ENCODE data around the gene AHNAK2. TPM values are rescaled to one million over a fixed set of nuclear protein-coding genes. Genes with fewer than 3 reads are reported as not detected.

Gene AHNAK2
- total and polyA plus RNA-seq, 2 donors (not counting 1 experiment from before 2014, with no cell fraction given) = not detected

DNA sequence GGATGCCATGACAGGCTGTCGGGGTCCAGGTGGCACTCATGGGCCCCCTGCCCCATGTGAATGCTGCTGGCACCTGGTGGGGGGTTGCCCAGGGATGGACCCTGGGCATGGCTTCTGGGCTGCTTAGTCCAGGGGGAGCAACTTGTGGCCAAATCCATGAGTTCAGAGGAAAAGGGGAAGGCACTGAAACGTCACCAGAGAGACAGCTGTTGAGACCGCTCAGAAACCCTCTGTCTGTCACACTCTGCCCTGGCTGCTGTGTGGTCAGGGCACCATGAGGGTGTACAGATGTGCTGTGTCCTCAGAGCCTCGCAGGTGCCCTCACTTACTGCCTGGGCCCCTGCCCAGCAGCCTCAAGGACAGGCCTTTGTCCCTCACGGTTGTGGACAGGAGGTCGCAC lies 16.8 kb upstream of the AHNAK2 start:
- ChIA-PET POLR2A (no interaction called here), CTCF (interaction anchor here (0.9 kb wide), 1 partner anchor 50 kb away, joined by 3 read pairs; no protein-coding TSS in a partner anchor)
- 94% methylated on average over 6 of the region's 6 CpGs for WGBS (ENCODE audit: insufficient coverage)
- Histone ChIP-seq H2AFZ (ENCODE audit: insufficient read depth, low read depth, low read length, poor library complexity, severe bottlenecking) (no peak overlapping the region), H3K27me3 (replicated peaks in 1 of 4; ENCODE audit: control extremely low read depth in 1 of 4, control insufficient read depth in 3 of 4, insufficient read depth in 4 of 4, low read length in 3 of 4) (no peaks in the 10 kb centered on the region), H3K27ac (ENCODE audit: low read length in 2 of 2) (no peak overlapping the region), H3K4me2 (replicated peaks; ENCODE audit: low read depth, low read length, poor library complexity, severe bottlenecking) (no peak overlapping the region), H3K4me1 (ENCODE audit: control insufficient read depth in 2 of 2, insufficient read depth in 2 of 2, low read length in 2 of 2) (no peaks in the 10 kb centered on the region), H3K9ac (ENCODE audit: low read length) (no peak overlapping the region), H4K20me1 (ENCODE audit: control insufficient read depth, insufficient read depth, low read length, poor library complexity, severe bottlenecking) (no peaks in the 10 kb centered on the region), H3K9me3 (ENCODE audit: control extremely low read depth in 1 of 3, control insufficient read depth in 2 of 3, insufficient read depth in 1 of 3, low read length in 2 of 3) (no peaks in the 10 kb centered on the region), H3K36me3 (replicated peaks in 1 of 2; ENCODE audit: control extremely low read depth in 1 of 2, control insufficient read depth in 1 of 2, extremely low read depth in 1 of 2, insufficient read depth in 2 of 2, low read length in 1 of 2) (no peaks in the 10 kb centered on the region), H3K4me3 (ENCODE audit: control extremely low read depth in 1 of 5, extremely low read depth in 1 of 5, insufficient read depth in 1 of 5, low read depth in 2 of 5, low read length in 4 of 5) (no peak overlapping the region), H3K79me2 (ENCODE audit: control insufficient read depth, insufficient read depth, low read length) (peaks cover 9% of the 10 kb centered on the region)
- DNase-seq = no peak
- no peak overlapping the region for H3K27ac Mint-ChIP-seq
- no peak overlapping the region for H3K4me3 Mint-ChIP-seq
- H3K4me1 Mint-ChIP-seq = no peaks in the 10 kb centered on the region
- no peaks in the 10 kb centered on the region for H3K27me3 Mint-ChIP-seq
- intact Hi-C loops (cut with micrococcal nuclease) = no loop called here
- no peaks in the 10 kb centered on the region for H3K9me3 Mint-ChIP-seq (ENCODE audit: insufficient read depth)
- TF ChIP-seq EZH2 (IDR thresholded peaks at IDR 0.05; ENCODE audit: borderline replicate concordance, insufficient read depth, low read depth, low read length, poor library complexity, severe bottlenecking) = no peak
- TF ChIP-seq, protein P1, sequence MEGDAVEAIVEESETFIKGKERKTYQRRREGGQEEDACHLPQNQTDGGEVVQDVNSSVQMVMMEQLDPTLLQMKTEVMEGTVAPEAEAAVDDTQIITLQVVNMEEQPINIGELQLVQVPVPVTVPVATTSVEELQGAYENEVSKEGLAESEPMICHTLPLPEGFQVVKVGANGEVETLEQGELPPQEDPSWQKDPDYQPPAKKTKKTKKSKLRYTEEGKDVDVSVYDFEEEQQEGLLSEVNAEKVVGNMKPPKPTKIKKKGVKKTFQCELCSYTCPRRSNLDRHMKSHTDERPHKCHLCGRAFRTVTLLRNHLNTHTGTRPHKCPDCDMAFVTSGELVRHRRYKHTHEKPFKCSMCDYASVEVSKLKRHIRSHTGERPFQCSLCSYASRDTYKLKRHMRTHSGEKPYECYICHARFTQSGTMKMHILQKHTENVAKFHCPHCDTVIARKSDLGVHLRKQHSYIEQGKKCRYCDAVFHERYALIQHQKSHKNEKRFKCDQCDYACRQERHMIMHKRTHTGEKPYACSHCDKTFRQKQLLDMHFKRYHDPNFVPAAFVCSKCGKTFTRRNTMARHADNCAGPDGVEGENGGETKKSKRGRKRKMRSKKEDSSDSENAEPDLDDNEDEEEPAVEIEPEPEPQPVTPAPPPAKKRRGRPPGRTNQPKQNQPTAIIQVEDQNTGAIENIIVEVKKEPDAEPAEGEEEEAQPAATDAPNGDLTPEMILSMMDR (IDR thresholded peaks at IDR 0.05) = no peak
- no peak for ATAC-seq (ENCODE audit: low read depth)

DNA sequence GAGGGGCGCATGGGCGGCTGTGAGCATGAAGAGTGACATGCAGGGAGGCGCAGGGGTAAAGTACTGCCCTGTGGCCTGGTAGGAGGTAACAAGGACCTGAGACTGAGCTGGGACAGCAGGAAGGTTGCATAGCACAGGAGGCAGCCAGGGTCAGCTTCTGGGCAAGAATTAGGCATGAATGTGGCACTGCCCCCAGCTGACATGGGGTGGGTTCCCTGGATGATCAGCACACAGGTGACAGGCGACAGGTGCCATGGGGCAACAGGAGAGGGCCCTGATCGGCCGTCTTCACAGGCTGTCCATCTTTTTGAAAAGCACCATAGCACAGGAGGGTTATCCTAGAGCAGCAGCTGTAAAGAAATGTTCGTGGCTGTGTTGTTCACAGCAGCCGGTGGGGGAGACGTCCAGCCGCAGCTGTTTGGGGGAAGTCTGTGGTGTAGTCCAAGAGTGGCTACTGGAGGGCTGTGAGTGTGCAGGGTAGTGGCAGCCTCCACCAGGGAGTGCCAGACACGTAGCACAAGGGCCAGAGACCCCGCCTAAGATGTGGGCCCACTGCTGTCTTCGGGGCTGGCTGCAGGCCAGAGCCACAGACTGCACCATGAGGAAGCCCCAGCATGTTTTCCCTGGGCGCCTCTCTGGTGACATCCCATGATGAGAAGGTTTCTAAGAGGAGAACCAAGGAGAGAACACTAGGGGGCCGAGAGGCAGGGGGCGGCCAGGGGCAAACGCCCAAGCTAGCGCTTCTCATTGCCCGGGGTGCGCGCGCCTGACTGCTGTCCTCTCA lies 15.8 kb upstream of the AHNAK2 start:
- Histone ChIP-seq H3K36me3 (replicated peaks in 1 of 2; ENCODE audit: control extremely low read depth in 1 of 2, control insufficient read depth in 1 of 2, extremely low read depth in 1 of 2, insufficient read depth in 2 of 2, low read length in 1 of 2) (no peaks in the 10 kb centered on the region), H2AFZ (ENCODE audit: insufficient read depth, low read depth, low read length, poor library complexity, severe bottlenecking) (no peak overlapping the region), H3K4me3 (ENCODE audit: control extremely low read depth in 1 of 5, extremely low read depth in 1 of 5, insufficient read depth in 1 of 5, low read depth in 2 of 5, low read length in 4 of 5) (no peak overlapping the region), H3K27me3 (replicated peaks in 1 of 4; ENCODE audit: control extremely low read depth in 1 of 4, control insufficient read depth in 3 of 4, insufficient read depth in 4 of 4, low read length in 3 of 4) (no peaks in the 10 kb centered on the region), H3K4me2 (replicated peaks; ENCODE audit: low read depth, low read length, poor library complexity, severe bottlenecking) (no peak overlapping the region), H4K20me1 (ENCODE audit: control insufficient read depth, insufficient read depth, low read length, poor library complexity, severe bottlenecking) (no peaks in the 10 kb centered on the region), H3K27ac (ENCODE audit: low read length in 2 of 2) (no peak overlapping the region), H3K9ac (ENCODE audit: low read length) (no peak overlapping the region), H3K79me2 (ENCODE audit: control insufficient read depth, insufficient read depth, low read length) (peaks cover 5% of the 10 kb centered on the region), H3K4me1 (ENCODE audit: control insufficient read depth in 2 of 2, insufficient read depth in 2 of 2, low read length in 2 of 2) (no peaks in the 10 kb centered on the region), H3K9me3 (ENCODE audit: control extremely low read depth in 1 of 3, control insufficient read depth in 2 of 3, insufficient read depth in 1 of 3, low read length in 2 of 3) (no peaks in the 10 kb centered on the region)
- Mint-ChIP-seq H3K4me3 (no peak overlapping the region), H3K4me1 (no peaks in the 10 kb centered on the region), H3K27me3 (no peaks in the 10 kb centered on the region), H3K9me3 (ENCODE audit: insufficient read depth) (no peaks in the 10 kb centered on the region), H3K27ac (no peak overlapping the region)
- intact Hi-C loops (cut with micrococcal nuclease) = no loop called here
- 80% methylated on average over 22 of the region's 22 CpGs for WGBS (ENCODE audit: insufficient coverage)
- DNase-seq (no peak), ATAC-seq (ENCODE audit: low read depth) (no peak)
- ChIA-PET POLR2A (no interaction called here), CTCF (interaction anchor here (2.1 kb wide), 1 partner anchor 51 kb away, joined by 6 read pairs; no protein-coding TSS in a partner anchor)
- no peak for TF ChIP-seq EZH2 (IDR thresholded peaks at IDR 0.05; ENCODE audit: borderline replicate concordance, insufficient read depth, low read depth, low read length, poor library complexity, severe bottlenecking)
- TF ChIP-seq, protein P1 (IDR thresholded peaks at IDR 0.05) = no peak
